Colonic mucosa (tissue), 4 donors: ENCODE data around the gene CDKL5. TPM values are rescaled to one million over a fixed set of nuclear protein-coding genes. Genes with fewer than 3 reads are reported as not detected.

Experiments
- DNase-seq: peaks from one replicate; pipeline ENCODE4 v3.0.0-alpha.2; 2020
- H3K27ac ChIP-seq: fragments of 200-600 bp; one replicate; pipeline ENCODE4 v1.8.0; 2021
- H3K27me3 ChIP-seq: fragments of 200-600 bp; one replicate; pipeline ENCODE4 v1.8.0; 2021
- H3K36me3 ChIP-seq: fragments of 200-600 bp; one replicate; pipeline ENCODE4 v1.8.0; 2021
- H3K4me1 ChIP-seq: fragments of 200-600 bp; one replicate; pipeline ENCODE4 v1.8.0; 2021; ENCODE audit warnings: mild to moderate bottlenecking
- H3K4me3 ChIP-seq: fragments of 200-600 bp; one replicate; pipeline ENCODE4 v1.8.0; 2021
- H3K9ac ChIP-seq, 2 donors: one replicate each; pipeline ENCODE4 v1.7.0; 2013; ENCODE audit warnings: control low read depth in 2 of 2, low read depth in 2 of 2, low read length in 2 of 2
- H3K9me3 ChIP-seq: fragments of 200-600 bp; one replicate; pipeline ENCODE4 v1.8.0; 2021
- CTCF ChIP-seq: fragments of 200-600 bp; IDR thresholded peaks from one replicate; pipeline ENCODE4 v1.8.0; 2022; ENCODE audit warnings: antibody characterized with exemption, mild to moderate bottlenecking
- intact Hi-C: fragments of 100-400 bp; cut with DNase I; formaldehyde crosslinking; loops from one replicate; pipeline ENCODE4 v1.14.1; 2022
- total RNA-seq, 2 donors: library from RNA; stranded (reverse); fragmentation: NEBNext Ultra II Directional in 1 of 2; extraction: Animal tissue kit (Norgen Biotek cat#: 25700) in 1 of 2; gene quantifications; one replicate each; pipeline ENCODE4 v1.2.1, GENCODE V29; 2021
- donor health status: healthy.
- donor health status: DM: no; HTN: no; CAD: no.
- donor health status: DM: no; HTN: no; CAD: no.

CDKL5 gene
- total RNA-seq, 2 donors from 2014 or later: 3.7 to 4.4 TPM

GRCh38 chrX:18620349-18620748, 194.9 kb downstream of the CDKL5 start:
- H3K9ac ChIP-seq: no peak overlapping the region
- intact Hi-C loops: no loop called here
- H3K9me3 ChIP-seq: no peaks in the 10 kb centered on the region
- DNase-seq: peak; percentile 30
- H3K27ac ChIP-seq: no peak overlapping the region
- H3K4me3 ChIP-seq: no peak overlapping the region
- H3K4me1 ChIP-seq: no peaks in the 10 kb centered on the region
- no peak for TF ChIP-seq CTCF
- H3K36me3 ChIP-seq: no peaks in the 10 kb centered on the region
- no peaks in the 10 kb centered on the region for H3K27me3 ChIP-seq

- Histone ChIP-seq H3K36me3 (no peaks in the 10 kb centered on the region), H3K9me3 (no peaks in the 10 kb centered on the region), H3K27me3 (no peaks in the 10 kb centered on the region), H3K9ac (no peak overlapping the region), H3K4me1 (no peaks in the 10 kb centered on the region), H3K4me3 (no peak overlapping the region), H3K27ac (peak overlapping the region; percentile 41)
- no peak for DNase-seq
- TF ChIP-seq CTCF: no peak
- intact Hi-C loops: no loop called here
Measured at GRCh38 chrX:18624599-18624998, 199.2 kb downstream of the CDKL5 start.

GRCh38 chrX:18630934-18631333, 205.5 kb downstream of the CDKL5 start:
- DNase-seq: no peak
- no peak overlapping the region for H3K27ac ChIP-seq
- H3K4me3 ChIP-seq: no peak overlapping the region
- H3K9me3 ChIP-seq: no peaks in the 10 kb centered on the region
- H3K9ac ChIP-seq: no peak overlapping the region
- no peaks in the 10 kb centered on the region for H3K36me3 ChIP-seq
- H3K27me3 ChIP-seq: no peaks in the 10 kb centered on the region
- no peaks in the 10 kb centered on the region for H3K4me1 ChIP-seq
- TF ChIP-seq CTCF: no peak
- intact Hi-C loops: no loop called here

GRCh38 chrX:18638398-18638797, 213.0 kb downstream of the CDKL5 start:
- no peak overlapping the region for H3K4me3 ChIP-seq
- no peaks in the 10 kb centered on the region for H3K27me3 ChIP-seq
- H3K4me1 ChIP-seq: no peaks in the 10 kb centered on the region
- no peak for DNase-seq
- TF ChIP-seq CTCF: no peak
- no peaks in the 10 kb centered on the region for H3K36me3 ChIP-seq
- no peaks in the 10 kb centered on the region for H3K9me3 ChIP-seq
- intact Hi-C loops: no loop called here
- H3K27ac ChIP-seq: no peak overlapping the region
- no peak overlapping the region for H3K9ac ChIP-seq

- no peaks in the 10 kb centered on the region for H3K9me3 ChIP-seq
- intact Hi-C loops: no loop called here
- no peaks in the 10 kb centered on the region for H3K4me1 ChIP-seq
- H3K27ac ChIP-seq: no peak overlapping the region
- no peaks in the 10 kb centered on the region for H3K27me3 ChIP-seq
- DNase-seq: no peak
- TF ChIP-seq CTCF: no peak
- H3K9ac ChIP-seq: no peak overlapping the region
- H3K36me3 ChIP-seq: no peaks in the 10 kb centered on the region
- H3K4me3 ChIP-seq: no peak overlapping the region
Measured at GRCh38 chrX:18639280-18639679, 213.9 kb downstream of the CDKL5 start.

GRCh38 chrX:18640686-18641085, 215.3 kb downstream of the CDKL5 start:
- H3K4me1 ChIP-seq: no peaks in the 10 kb centered on the region
- H3K9ac ChIP-seq: no peak overlapping the region
- no peak for TF ChIP-seq CTCF
- intact Hi-C loops: no loop called here
- no peak for DNase-seq
- H3K36me3 ChIP-seq: no peaks in the 10 kb centered on the region
- no peaks in the 10 kb centered on the region for H3K27me3 ChIP-seq
- H3K9me3 ChIP-seq: no peaks in the 10 kb centered on the region
- H3K4me3 ChIP-seq: no peak overlapping the region
- no peak overlapping the region for H3K27ac ChIP-seq
